ENCODE data around the gene CXCL14.

Gene CXCL14

DNA sequence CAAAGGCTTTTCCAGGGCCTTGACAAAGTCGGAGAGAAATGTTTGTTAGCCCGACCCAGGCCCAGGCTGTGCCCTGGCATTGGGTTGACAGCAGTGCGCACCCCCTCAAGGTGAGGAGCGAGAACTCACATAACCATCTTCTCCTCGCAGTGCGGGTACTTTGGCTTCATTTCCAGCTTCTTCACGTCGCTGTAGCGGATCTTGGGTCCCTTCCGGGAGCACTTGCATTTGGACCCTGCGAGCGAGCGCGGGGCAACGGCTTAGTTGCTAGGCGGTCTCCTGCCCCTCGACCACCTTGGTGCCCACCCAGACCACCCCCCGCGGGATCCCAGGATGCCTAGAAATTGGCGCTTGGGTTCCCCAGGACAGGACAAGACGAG is 496 bp downstream of the CXCL14 start:
- Histone ChIP-seq H2BK5ac (ENCODE audit: low read depth, low read length, poor library complexity) (no peak overlapping the region), H3K9ac (ENCODE audit: low read length) (no peak overlapping the region), H3K4ac (ENCODE audit: low read depth, low read length) (no peak overlapping the region), H3K4me3 (ENCODE audit: low read depth, low read length) (peak overlapping the region; percentile 55), H2AK5ac (ENCODE audit: low read length) (no peak overlapping the region), H3K9me3 (ENCODE audit: insufficient read depth, low read depth, low read length) (peaks cover 4% of the 10 kb centered on the region), H3K79me1 (ENCODE audit: low read length) (no peaks in the 10 kb centered on the region), H3K27me3 (ENCODE audit: insufficient read depth, low read length) (peaks cover 23% of the 10 kb centered on the region), H2BK120ac (ENCODE audit: insufficient read depth, low read length, poor library complexity) (no peak overlapping the region), H3K23ac (ENCODE audit: low read length) (no peak overlapping the region), H3K4me2 (ENCODE audit: low read length) (peak overlapping the region; percentile 63), H3K18ac (ENCODE audit: low read length) (peak overlapping the region; percentile 30), H3K36me3 (ENCODE audit: control insufficient read depth in 1 of 2, insufficient read depth in 2 of 2, low read length in 2 of 2) (no peaks in the 10 kb centered on the region), H3K27ac (ENCODE audit: low read depth, low read length) (no peak overlapping the region), H2BK12ac (ENCODE audit: low read length) (no peak overlapping the region), H3K14ac (ENCODE audit: low read length) (no peak overlapping the region), H4K12ac (ENCODE audit: low read depth, low read length) (no peak overlapping the region), H3K4me1 (ENCODE audit: control insufficient read depth in 1 of 2, insufficient read depth in 2 of 2, low read length in 2 of 2) (peaks cover 3 to 10% of the 10 kb centered on the region in 2 experiments), H3K79me2 (ENCODE audit: control insufficient read depth, insufficient read depth, low read length, poor library complexity) (no peaks in the 10 kb centered on the region), H4K91ac (ENCODE audit: low read depth, low read length) (no peak overlapping the region), H2AFZ (ENCODE audit: insufficient read depth, low read length, poor library complexity) (peak overlapping the region; percentile 17), H4K8ac (ENCODE audit: low read depth, low read length) (no peak overlapping the region)
- WGBS (ENCODE audit: extremely low coverage, insufficient coverage, insufficient read length) = no CpG with 5 or more reads among the region's 21 CpGs
- DNase-seq = no peak

DNA sequence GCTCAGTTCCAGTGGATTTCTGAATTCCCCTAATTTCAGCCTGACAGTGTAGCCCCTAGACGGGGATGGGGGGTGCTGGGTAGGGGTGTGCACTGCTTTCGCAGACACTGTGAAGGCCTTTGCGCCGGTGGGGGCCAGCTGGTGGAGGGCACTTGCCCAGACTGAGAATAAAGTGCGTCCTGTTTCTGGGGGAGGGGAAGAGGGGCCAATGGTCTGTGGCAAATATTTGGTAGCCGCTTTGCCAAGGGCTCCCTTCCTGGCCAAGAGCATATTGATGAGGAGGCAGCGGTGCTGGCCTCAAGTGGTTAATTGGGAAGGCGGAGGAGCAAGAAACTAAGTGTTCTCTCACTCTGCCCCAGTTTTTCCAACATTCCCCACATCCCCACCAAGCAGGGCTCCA is 1.4 kb downstream of the CXCL14 start:
- no peak overlapping the region for H2AK5ac ChIP-seq (ENCODE audit: low read length)
- peaks cover 23% of the 10 kb centered on the region for H3K27me3 ChIP-seq (ENCODE audit: insufficient read depth, low read length)
- peak overlapping the region; percentile 63 for H3K4me2 ChIP-seq (ENCODE audit: low read length)
- DNase-seq = no peak
- H3K14ac ChIP-seq (ENCODE audit: low read length) = no peak overlapping the region
- H3K4me1 ChIP-seq (ENCODE audit: control insufficient read depth in 1 of 2, insufficient read depth in 2 of 2, low read length in 2 of 2) = peaks cover 3 to 10% of the 10 kb centered on the region in 2 experiments
- H2BK5ac ChIP-seq (ENCODE audit: low read depth, low read length, poor library complexity) = no peak overlapping the region
- no peak overlapping the region for H3K4ac ChIP-seq (ENCODE audit: low read depth, low read length)
- no peak overlapping the region for H4K91ac ChIP-seq (ENCODE audit: low read depth, low read length)
- H4K8ac ChIP-seq (ENCODE audit: low read depth, low read length) = no peak overlapping the region
- no peak overlapping the region for H4K12ac ChIP-seq (ENCODE audit: low read depth, low read length)
- H3K36me3 ChIP-seq (ENCODE audit: control insufficient read depth in 1 of 2, insufficient read depth in 2 of 2, low read length in 2 of 2) = no peaks in the 10 kb centered on the region
- H3K4me3 ChIP-seq (ENCODE audit: low read depth, low read length) = no peak overlapping the region
- no peak overlapping the region for H2AFZ ChIP-seq (ENCODE audit: insufficient read depth, low read length, poor library complexity)
- no peak overlapping the region for H2BK12ac ChIP-seq (ENCODE audit: low read length)
- H3K79me2 ChIP-seq (ENCODE audit: control insufficient read depth, insufficient read depth, low read length, poor library complexity) = no peaks in the 10 kb centered on the region
- no peaks in the 10 kb centered on the region for H3K79me1 ChIP-seq (ENCODE audit: low read length)
- no peak overlapping the region for H2BK120ac ChIP-seq (ENCODE audit: insufficient read depth, low read length, poor library complexity)
- H3K9me3 ChIP-seq (ENCODE audit: insufficient read depth, low read depth, low read length) = peaks cover 4% of the 10 kb centered on the region
- H3K9ac ChIP-seq (ENCODE audit: low read length) = no peak overlapping the region
- H3K23ac ChIP-seq (ENCODE audit: low read length) = no peak overlapping the region
- H3K27ac ChIP-seq (ENCODE audit: low read depth, low read length) = no peak overlapping the region
- no CpG with 5 or more reads among the region's 8 CpGs for WGBS (ENCODE audit: extremely low coverage, insufficient coverage, insufficient read length)
- no peak overlapping the region for H3K18ac ChIP-seq (ENCODE audit: low read length)

GRCh38 chr5:135576075-135576599 is 2.7 kb downstream of the CXCL14 start:
- Histone ChIP-seq H3K79me2 (ENCODE audit: control insufficient read depth, insufficient read depth, low read length, poor library complexity) (no peaks in the 10 kb centered on the region), H3K4me2 (ENCODE audit: low read length) (no peak overlapping the region), H3K4me3 (ENCODE audit: low read depth, low read length) (no peak overlapping the region), H3K9ac (ENCODE audit: low read length) (no peak overlapping the region), H2AFZ (ENCODE audit: insufficient read depth, low read length, poor library complexity) (no peak overlapping the region), H3K79me1 (ENCODE audit: low read length) (no peaks in the 10 kb centered on the region), H3K27ac (ENCODE audit: low read depth, low read length) (no peak overlapping the region), H2BK12ac (ENCODE audit: low read length) (no peak overlapping the region), H2BK120ac (ENCODE audit: insufficient read depth, low read length, poor library complexity) (no peak overlapping the region), H3K14ac (ENCODE audit: low read length) (no peak overlapping the region), H2BK5ac (ENCODE audit: low read depth, low read length, poor library complexity) (no peak overlapping the region), H4K12ac (ENCODE audit: low read depth, low read length) (no peak overlapping the region), H3K4me1 (ENCODE audit: control insufficient read depth in 1 of 2, insufficient read depth in 2 of 2, low read length in 2 of 2) (peaks cover 3 to 10% of the 10 kb centered on the region in 2 experiments), H2AK5ac (ENCODE audit: low read length) (no peak overlapping the region), H3K18ac (ENCODE audit: low read length) (no peak overlapping the region), H3K27me3 (ENCODE audit: insufficient read depth, low read length) (peaks cover 23% of the 10 kb centered on the region), H3K36me3 (ENCODE audit: control insufficient read depth in 1 of 2, insufficient read depth in 2 of 2, low read length in 2 of 2) (no peaks in the 10 kb centered on the region), H4K8ac (ENCODE audit: low read depth, low read length) (no peak overlapping the region), H4K91ac (ENCODE audit: low read depth, low read length) (no peak overlapping the region), H3K4ac (ENCODE audit: low read depth, low read length) (no peak overlapping the region), H3K9me3 (ENCODE audit: insufficient read depth, low read depth, low read length) (peaks cover 4% of the 10 kb centered on the region), H3K23ac (ENCODE audit: low read length) (no peak overlapping the region)
- DNase-seq = peak; percentile 26 to 61
- WGBS (ENCODE audit: extremely low coverage, insufficient coverage, insufficient read length) = no CpG with 5 or more reads among the region's 6 CpGs

DNA sequence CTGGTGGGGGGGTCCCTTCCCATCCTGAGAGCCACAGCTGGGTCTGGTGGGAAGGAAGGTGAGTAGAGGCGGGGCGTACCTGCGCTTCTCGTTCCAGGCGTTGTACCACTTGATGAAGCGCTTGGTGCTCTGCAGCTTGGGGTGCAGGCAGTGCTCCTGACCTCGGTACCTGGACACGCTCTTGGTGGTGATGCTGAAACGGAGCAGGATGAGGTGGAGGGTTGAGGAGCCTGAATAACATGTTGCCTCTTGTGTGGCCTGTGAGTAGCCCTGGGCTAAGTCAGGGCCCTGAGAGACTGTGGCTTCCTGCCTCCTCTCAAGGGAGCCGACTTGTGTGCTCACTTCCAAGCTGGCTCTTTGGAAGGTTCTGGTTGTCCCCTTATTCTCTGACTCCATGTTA is 4.3 kb downstream of the CXCL14 start:
- Histone ChIP-seq H3K36me3 (ENCODE audit: control insufficient read depth in 1 of 2, insufficient read depth in 2 of 2, low read length in 2 of 2) (no peaks in the 10 kb centered on the region), H2BK120ac (ENCODE audit: insufficient read depth, low read length, poor library complexity) (no peak overlapping the region), H3K4me3 (ENCODE audit: low read depth, low read length) (no peak overlapping the region), H4K8ac (ENCODE audit: low read depth, low read length) (no peak overlapping the region), H3K9me3 (ENCODE audit: insufficient read depth, low read depth, low read length) (peaks cover 4% of the 10 kb centered on the region), H4K91ac (ENCODE audit: low read depth, low read length) (no peak overlapping the region), H3K27me3 (ENCODE audit: insufficient read depth, low read length) (peaks cover 20% of the 10 kb centered on the region), H3K27ac (ENCODE audit: low read depth, low read length) (no peak overlapping the region), H3K23ac (ENCODE audit: low read length) (no peak overlapping the region), H3K4me1 (ENCODE audit: control insufficient read depth in 1 of 2, insufficient read depth in 2 of 2, low read length in 2 of 2) (peaks cover 3 to 10% of the 10 kb centered on the region in 2 experiments), H3K9ac (ENCODE audit: low read length) (no peak overlapping the region), H3K14ac (ENCODE audit: low read length) (no peak overlapping the region), H4K12ac (ENCODE audit: low read depth, low read length) (no peak overlapping the region), H2BK12ac (ENCODE audit: low read length) (no peak overlapping the region), H2AK5ac (ENCODE audit: low read length) (no peak overlapping the region), H3K4ac (ENCODE audit: low read depth, low read length) (no peak overlapping the region), H3K18ac (ENCODE audit: low read length) (no peak overlapping the region), H3K4me2 (ENCODE audit: low read length) (no peak overlapping the region), H3K79me1 (ENCODE audit: low read length) (no peaks in the 10 kb centered on the region), H2AFZ (ENCODE audit: insufficient read depth, low read length, poor library complexity) (no peak overlapping the region), H3K79me2 (ENCODE audit: control insufficient read depth, insufficient read depth, low read length, poor library complexity) (no peaks in the 10 kb centered on the region), H2BK5ac (ENCODE audit: low read depth, low read length, poor library complexity) (no peak overlapping the region)
- WGBS (ENCODE audit: extremely low coverage, insufficient coverage, insufficient read length) = no CpG with 5 or more reads among the region's 10 CpGs
- no peak for DNase-seq
